ENCODE data around the gene IKBKG. TPM values are rescaled to one million over a fixed set of nuclear protein-coding genes. Genes with fewer than 3 reads are reported as not detected.
"Not testable (repeated sequence)": the region's sequence is repeated elsewhere in the genome, so short reads cannot be mapped to it uniquely, and the experiment has no call there.

Gene IKBKG
- total RNA-seq, 1 experiment from 2014 or later = 33.2 TPM

DNA sequence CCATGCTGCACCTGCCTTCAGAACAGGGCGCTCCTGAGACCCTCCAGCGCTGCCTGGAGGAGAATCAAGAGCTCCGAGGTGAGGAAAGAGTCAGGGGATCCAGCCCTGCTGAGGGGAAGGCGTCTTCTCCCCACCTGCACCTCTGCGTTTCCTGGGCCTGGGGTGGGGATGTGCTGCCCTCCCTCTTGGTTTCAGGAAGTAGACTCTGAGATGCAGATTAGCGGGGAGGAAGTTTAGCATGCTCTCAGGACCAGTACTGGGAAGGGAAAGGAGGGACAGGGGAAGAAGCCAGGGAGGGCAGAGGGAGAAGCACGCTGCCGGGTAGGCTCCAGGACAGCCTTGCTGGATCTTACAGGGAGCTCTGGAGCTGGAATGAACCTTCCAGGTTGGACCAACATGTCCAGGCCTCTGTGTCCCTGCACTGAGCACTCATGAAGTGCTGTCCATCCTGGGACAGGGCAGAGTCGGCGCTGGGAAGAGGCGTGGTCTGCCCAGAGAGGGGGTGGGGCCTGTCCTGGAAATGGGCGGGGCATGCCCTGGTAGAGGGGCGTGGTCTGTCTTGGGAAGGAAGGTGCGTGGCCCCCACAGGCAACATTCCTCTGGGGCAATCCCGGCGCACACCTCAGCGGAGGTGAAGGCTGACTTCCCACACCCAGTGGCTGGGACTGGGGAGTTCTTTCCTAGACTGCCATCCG is 4.8 kb downstream of the IKBKG start:
- DNase-seq (ENCODE audit: extremely low read depth, low read depth) = not testable (repeated sequence)

GRCh38 chrX:154558060-154558690 is 10.8 kb downstream of the IKBKG start:
- not testable (repeated sequence) for DNase-seq (ENCODE audit: extremely low read depth, low read depth)

DNA sequence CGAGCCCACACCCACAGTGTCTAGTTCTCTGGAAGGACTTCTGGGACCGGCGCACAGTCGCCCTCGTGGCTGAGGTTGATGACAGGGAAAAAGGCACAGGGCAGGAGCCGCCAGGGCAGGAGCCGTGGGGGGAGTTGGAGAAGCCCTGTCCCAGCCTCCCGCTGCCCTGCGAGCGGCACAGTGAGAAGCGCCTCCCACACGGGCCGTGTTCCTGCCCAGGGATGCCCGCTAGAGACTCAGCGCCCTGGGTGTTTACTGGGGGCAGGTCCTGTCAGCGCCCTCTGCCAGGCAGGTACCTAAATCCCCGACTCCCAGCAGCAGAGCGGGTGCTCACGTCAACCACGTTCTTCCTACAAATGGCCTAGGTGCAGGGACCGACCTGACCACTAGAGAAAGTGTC is 11.5 kb downstream of the IKBKG start:
- DNase-seq (ENCODE audit: extremely low read depth, low read depth) = not testable (repeated sequence)

DNA sequence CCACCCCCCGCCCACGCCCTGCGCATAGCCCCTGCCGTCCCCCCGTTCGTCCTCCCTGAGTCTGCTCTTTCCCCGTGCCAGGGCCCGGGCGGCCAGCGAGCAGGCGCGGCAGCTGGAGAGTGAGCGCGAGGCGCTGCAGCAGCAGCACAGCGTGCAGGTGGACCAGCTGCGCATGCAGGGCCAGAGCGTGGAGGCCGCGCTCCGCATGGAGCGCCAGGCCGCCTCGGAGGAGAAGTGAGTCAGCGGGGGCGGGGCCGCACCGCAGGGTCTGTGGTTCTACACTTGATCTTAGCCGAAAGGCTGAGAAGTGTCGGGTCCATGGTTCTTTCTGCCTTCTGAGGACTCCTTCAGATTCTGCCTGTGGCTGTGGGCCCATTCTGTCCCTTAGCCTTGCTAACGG is 12.9 kb downstream of the IKBKG start:
- not testable (repeated sequence) for DNase-seq (ENCODE audit: extremely low read depth, low read depth)

GRCh38 chrX:154562295-154562694 is 14.9 kb downstream of the IKBKG start:
- not testable (repeated sequence) for DNase-seq (ENCODE audit: extremely low read depth, low read depth)

DNA sequence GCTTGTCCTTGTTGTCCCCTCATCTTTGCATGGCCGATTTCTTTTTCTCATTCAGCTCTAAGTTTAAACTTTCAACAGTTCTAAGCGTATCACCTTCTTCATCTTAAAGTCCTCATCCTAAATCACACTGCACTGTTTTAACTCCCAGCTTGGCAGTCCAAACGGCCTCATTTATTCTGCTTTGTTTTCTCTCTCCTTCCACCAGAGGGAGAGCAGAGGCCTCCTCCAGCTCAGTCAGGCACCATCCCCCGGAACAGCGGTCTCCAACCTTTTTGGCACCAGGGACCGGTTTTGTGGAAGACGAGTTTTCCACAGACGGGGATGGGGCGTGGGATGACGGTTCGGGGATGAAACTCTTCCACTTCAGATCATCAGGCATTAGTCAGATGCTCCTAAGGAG is 22.9 kb downstream of the IKBKG start:
- DNase-seq (ENCODE audit: extremely low read depth, low read depth) = not testable (repeated sequence)

DNA sequence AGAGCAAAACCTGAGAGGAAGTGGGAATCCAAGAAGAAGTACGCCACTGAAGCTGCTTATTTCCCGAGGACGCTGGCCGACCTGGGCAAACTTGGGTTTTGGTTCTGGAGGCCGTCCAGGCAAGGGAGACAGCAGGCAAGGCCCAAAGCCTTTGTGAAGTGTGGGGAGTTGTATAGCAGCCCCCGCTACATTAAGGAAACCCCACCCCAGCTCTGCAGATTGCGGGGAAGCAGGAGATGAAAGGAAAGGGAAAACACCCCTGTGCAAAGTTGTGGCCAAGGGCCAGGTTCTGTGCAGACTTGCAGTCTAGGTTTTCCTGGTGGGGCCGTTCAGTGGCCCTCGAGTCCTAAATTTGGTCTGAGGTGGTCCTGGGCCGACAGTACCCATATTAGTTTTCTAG is 25.6 kb downstream of the IKBKG start:
- not testable (repeated sequence) for DNase-seq (ENCODE audit: extremely low read depth, low read depth)

GRCh38 chrX:154575076-154575475 is 27.7 kb downstream of the IKBKG start:
- DNase-seq (ENCODE audit: extremely low read depth, low read depth) = not testable (repeated sequence)

- not testable (repeated sequence) for DNase-seq (ENCODE audit: extremely low read depth, low read depth)
These were observed 35.6 kb downstream of the IKBKG start for GRCh38 chrX:154582994-154583393.

GRCh38 chrX:154584585-154585183 is 37.3 kb downstream of the IKBKG start, which contains the start of gene CTAG1A:
Gene CTAG1A, plus strand, starts transcription at chrX:154585133. Its CDS starts 74 bp downstream, at chrX:154585207.
- not testable (repeated sequence) for DNase-seq (ENCODE audit: extremely low read depth, low read depth)

DNA sequence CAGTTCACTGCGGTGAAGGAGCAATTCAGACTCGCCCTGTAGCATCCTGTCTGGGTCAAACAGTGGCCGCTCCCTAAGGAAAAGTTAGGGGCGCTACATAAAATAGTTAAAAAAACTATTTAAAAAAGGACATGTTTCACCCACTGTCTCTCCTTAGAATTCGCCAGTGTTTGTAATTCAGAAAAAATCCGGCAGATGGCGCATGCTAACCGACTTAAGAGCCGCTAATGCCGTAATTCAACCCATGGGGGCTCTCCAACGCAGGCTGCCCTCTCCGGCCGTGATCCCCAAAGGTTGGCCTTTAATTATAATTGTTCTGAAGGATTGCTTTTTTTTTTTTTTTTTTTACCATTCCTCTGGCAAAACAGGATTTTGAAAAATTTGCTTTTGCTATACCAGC is 43.0 kb downstream of the IKBKG start:
- not testable (repeated sequence) for DNase-seq (ENCODE audit: extremely low read depth, low read depth)

GRCh38 chrX:154592505-154592904 is 45.1 kb downstream of the IKBKG start:
- no peak for DNase-seq (ENCODE audit: extremely low read depth, low read depth)

- no peak for DNase-seq (ENCODE audit: extremely low read depth, low read depth)
These were observed 45.8 kb downstream of the IKBKG start for GRCh38 chrX:154593201-154593600.

DNA sequence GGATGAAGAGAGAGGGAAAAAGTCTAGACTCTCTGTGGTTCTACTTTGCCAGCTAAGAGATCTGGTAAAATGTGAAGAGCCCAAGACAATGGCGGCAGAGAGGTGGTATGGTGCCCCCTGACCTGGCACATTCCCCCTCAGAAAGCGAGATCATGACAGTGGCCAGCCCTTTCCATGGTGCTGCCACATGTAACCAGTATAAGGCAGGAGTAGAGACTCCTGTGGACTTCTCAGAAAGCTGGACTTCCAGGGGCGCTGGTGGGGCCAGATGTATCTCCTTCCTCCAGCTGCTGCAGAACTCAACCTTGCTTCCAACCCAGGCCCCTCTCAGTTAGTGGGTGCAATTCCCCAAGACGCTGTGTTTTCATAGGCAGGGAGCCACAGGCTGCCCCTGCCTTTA is 47.1 kb downstream of the IKBKG start:
- no peak for DNase-seq (ENCODE audit: extremely low read depth, low read depth)

GRCh38 chrX:154595559-154596249 is 48.3 kb downstream of the IKBKG start:
- DNase-seq (ENCODE audit: extremely low read depth, low read depth) = no peak

- peak; percentile 37 for DNase-seq (ENCODE audit: extremely low read depth, low read depth)
These were observed 49.0 kb downstream of the IKBKG start for GRCh38 chrX:154596290-154596929.

DNA sequence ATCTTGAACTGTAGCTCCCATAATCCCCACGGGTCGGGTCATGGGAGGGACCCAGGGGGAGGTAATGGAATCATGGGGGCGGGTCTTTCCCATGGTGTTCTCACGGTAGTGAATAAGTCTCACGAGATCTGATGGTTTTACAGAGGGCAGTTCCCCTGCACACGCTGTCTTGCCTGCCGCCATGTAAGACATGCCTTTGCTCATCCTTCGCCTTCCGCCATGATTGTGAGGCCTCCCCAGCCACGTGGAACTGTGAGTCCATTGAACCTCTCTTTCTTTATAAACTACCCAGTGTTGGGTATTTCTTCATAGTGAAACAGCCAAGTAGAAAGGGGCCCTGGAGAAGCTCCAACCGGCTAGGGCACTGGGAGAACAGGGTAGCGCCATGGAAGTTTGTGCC is 49.8 kb downstream of the IKBKG start:
- no peak for DNase-seq (ENCODE audit: extremely low read depth, low read depth)

GRCh38 chrX:154598656-154599055 is 51.2 kb downstream of the IKBKG start:
- DNase-seq (ENCODE audit: extremely low read depth, low read depth) = no peak

GRCh38 chrX:154599531-154599930 is 52.1 kb downstream of the IKBKG start:
- DNase-seq (ENCODE audit: extremely low read depth, low read depth) = no peak

DNA sequence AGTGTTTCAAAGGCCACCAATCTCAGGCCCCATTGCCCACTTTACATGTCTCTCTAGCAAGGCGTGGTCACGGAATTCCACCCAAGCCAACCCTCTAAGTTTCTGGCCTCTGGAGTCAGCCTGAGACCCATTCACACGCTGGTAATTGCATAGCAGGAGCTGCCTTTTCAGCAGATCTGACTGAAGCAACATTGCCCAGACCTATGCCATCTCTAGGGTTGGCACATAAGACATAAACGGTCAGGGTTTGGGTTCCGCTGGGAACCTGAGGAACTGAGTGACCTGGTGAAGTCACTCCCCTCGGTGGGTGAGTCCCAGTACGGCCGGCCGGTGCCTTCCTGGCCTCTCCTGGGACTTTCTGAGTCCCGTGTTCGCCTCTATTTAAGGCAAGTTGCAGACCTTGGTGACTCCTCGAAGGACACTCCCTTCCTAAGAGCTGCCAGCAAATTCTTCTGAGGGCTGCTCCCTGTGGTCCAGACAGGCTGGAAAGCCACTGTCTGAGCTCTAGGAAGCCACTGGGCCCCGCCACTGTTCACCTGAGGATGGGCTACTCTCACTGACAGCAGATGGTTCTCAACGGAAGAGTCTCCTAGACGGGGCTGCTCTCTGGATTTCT is 53.4 kb downstream of the IKBKG start:
- DNase-seq (ENCODE audit: extremely low read depth, low read depth) = no peak
